Measurements from ENCODE around the gene ALKBH5. TPM values are rescaled to one million over a fixed set of nuclear protein-coding genes. Genes with fewer than 3 reads are reported as not detected.
A peak's percentile ranks its signal among the peaks of the same experiment; 100 is the strongest.

ALKBH5 gene
- total and polyA plus RNA-seq, 2 of the 8 experiments (the other 6 are each of a cell fraction or from before 2014, with no cell fraction given): 63.7 to 86.4 TPM

DNA sequence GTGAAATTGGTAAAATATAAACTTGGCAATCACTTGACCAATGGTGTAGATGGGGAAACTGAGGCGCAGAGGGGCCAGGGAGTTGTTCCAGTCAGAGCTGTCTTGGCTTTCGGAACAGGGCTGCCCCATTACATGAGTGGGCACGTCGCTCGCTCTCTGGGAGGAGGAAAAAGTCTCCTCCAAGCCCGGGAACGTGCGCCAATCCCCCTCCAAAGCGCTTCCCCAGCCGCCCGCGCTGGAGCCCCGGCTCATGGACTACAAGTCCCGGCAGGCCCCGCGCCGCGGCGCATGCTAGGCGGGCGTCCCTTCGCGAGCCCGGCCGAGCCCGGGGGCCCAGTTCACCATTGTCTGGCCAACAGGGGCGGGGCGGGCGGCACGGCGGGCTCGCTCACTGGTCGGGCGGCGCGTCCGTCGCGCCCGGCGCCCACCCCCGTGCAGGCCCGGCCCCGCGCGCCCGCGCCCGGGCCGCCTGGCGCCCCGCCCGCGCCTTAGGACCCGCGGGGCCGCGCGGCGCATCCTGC is 41.6 kb downstream of the ALKBH5 start, which contains the start of gene LLGL1:
Gene LLGL1 (plus strand): TSS at position 515 of the 521 bp plus-strand sequence. CDS start 48 bp downstream, outside the sequence.
- H3K4me2 ChIP-seq (ENCODE audit: insufficient read depth in 1 of 2, low read depth in 2 of 2, low read length in 2 of 2): peak within 1 kb of the TSS; percentile 95 to 100
- no peaks in the 10 kb centered on the region for H3K27me3 ChIP-seq (replicated peaks in 1 of 4; ENCODE audit: control insufficient read depth in 3 of 4, extremely low read depth in 1 of 4, insufficient read depth in 3 of 4, low read length in 3 of 4)
- H3K4me1 ChIP-seq (replicated peaks in 1 of 4; ENCODE audit: control insufficient read depth in 3 of 4, insufficient read depth in 4 of 4, low read length in 3 of 4): peaks cover 0 to 18% (median 10%) of the 10 kb centered on the region in 4 experiments; a peak in 6 of 7 replicates
- H3K79me2 ChIP-seq (ENCODE audit: control insufficient read depth in 1 of 2, insufficient read depth in 2 of 2, low read length in 2 of 2): peaks cover 8 to 44% of the 10 kb centered on the region in 2 experiments
- H2BK120ac ChIP-seq (replicated peaks; ENCODE audit: low read depth, low read length): peak within 1 kb of the TSS; percentile 97
- peak within 1 kb of the TSS; percentile 86; the same call in 1 of the 2 replicates for H2BK20ac ChIP-seq (ENCODE audit: low read length)
- peak within 1 kb of the TSS; percentile 77 for H2BK12ac ChIP-seq (ENCODE audit: low read depth, low read length)
- H3K23me2 ChIP-seq (ENCODE audit: low read depth, low read length): peaks cover 13% of the 10 kb centered on the region
- peak; percentile 85 to 96 for DNase-seq (ENCODE audit: low read depth in 1 of 2, low spot score in 2 of 2)
- peak within 1 kb of the TSS; percentile 98 for H3K4ac ChIP-seq (replicated peaks; ENCODE audit: insufficient read length, low read depth, low read length)
- peak within 1 kb of the TSS; percentile 3 for H3K23ac ChIP-seq (ENCODE audit: insufficient read length)
- peaks cover 37% of the 10 kb centered on the region for H3K79me1 ChIP-seq (ENCODE audit: low read depth, low read length)
- peak within 1 kb of the TSS; percentile 99 for H4K91ac ChIP-seq (replicated peaks; ENCODE audit: insufficient read length, low read length)
- H2AK5ac ChIP-seq (ENCODE audit: low read depth, low read length): peak within 1 kb of the TSS; percentile 75; the same call in 1 of the 2 replicates
- peak within 1 kb of the TSS; percentile 83 to 98 (median 87) for H3K4me3 ChIP-seq (ENCODE audit: extremely low read depth in 1 of 4, insufficient read depth in 2 of 4, low read depth in 3 of 4, low read length in 4 of 4)
- peak within 1 kb of the TSS; percentile 97 for H3K27ac ChIP-seq (ENCODE audit: low read depth, low read length)
- H2BK15ac ChIP-seq (ENCODE audit: low read length): peak within 1 kb of the TSS; percentile 100; the same call in 1 of the 2 replicates
- peak; percentile 14; the same call in 1 of the 2 replicates for TF ChIP-seq SP2 (IDR thresholded peaks at IDR 0.05; ENCODE audit: low read length)
- no peak for TF ChIP-seq JUND (IDR thresholded peaks at IDR 0.05; ENCODE audit: low read length)
- TF ChIP-seq KDM4A (IDR thresholded peaks at IDR 0.05; ENCODE audit: low read depth, low read length, severe bottlenecking): no peak
- 0 out of 2 replicates have a peak, but pooled peaks have one; percentile 50 for TF ChIP-seq SP1 (IDR thresholded peaks at IDR 0.05; ENCODE audit: low read depth, low read length)
- TF ChIP-seq SIX5 (IDR thresholded peaks at IDR 0.05; ENCODE audit: low read depth, low read length): peak; percentile 53
- no peak for TF ChIP-seq RFX5 (IDR thresholded peaks at IDR 0.05; ENCODE audit: borderline replicate concordance, low read depth, low read length)
- TF ChIP-seq, protein P1, sequence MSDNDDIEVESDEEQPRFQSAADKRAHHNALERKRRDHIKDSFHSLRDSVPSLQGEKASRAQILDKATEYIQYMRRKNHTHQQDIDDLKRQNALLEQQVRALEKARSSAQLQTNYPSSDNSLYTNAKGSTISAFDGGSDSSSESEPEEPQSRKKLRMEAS (IDR thresholded peaks at IDR 0.05): peak; percentile 54; the same call in 1 of the 2 replicates
- no peak for FAIRE-seq
- no peaks in the 10 kb centered on the region for H3K36me3 ChIP-seq (ENCODE audit: control insufficient read depth in 2 of 4, insufficient read depth in 4 of 4, low read length in 3 of 4)
- POLR2A ChIA-PET (ENCODE audit: partially characterized antibody): interaction anchor here (0.6 to 2.8 kb wide), 23 partner anchors 10 to 95 kb away, joined by 3 to 22 read pairs (median 5); partner anchors contain the start of genes ALKBH5, MIEF2 and TOP3A
- no peaks in the 10 kb centered on the region for H3K9me3 ChIP-seq (ENCODE audit: insufficient read depth in 2 of 2, low read depth in 1 of 2, low read length in 1 of 2)
- peaks cover 11 to 22% of the 10 kb centered on the region in 2 experiments for H4K20me1 ChIP-seq (replicated peaks in 1 of 2; ENCODE audit: control insufficient read depth in 1 of 2, insufficient read depth in 2 of 2, low read length in 2 of 2)
- H4K5ac ChIP-seq (ENCODE audit: insufficient read length, low read depth, low read length): peak within 1 kb of the TSS; percentile 99
- H2AFZ ChIP-seq (ENCODE audit: low read length): peak within 1 kb of the TSS; percentile 73
- WGBS, 2 experiments (ENCODE audit: extremely low coverage in 1 of 2, insufficient coverage in 1 of 2, insufficient read length in 1 of 2, insufficient replicate concordance in 2 of 2, low coverage in 1 of 2, low lambda C conversion rate in 2 of 2, missing lambda C conversion rate in 1 of 2): 3% methylated on average over 14 of the region's 60 CpGs; no CpG with 5 or more reads in 1 of the 2 experiments
- peak within 1 kb of the TSS; percentile 53 for H3K14ac ChIP-seq (ENCODE audit: insufficient read length)
- H3K18ac ChIP-seq (ENCODE audit: extremely low read depth, low read length): peak within 1 kb of the TSS; percentile 80
- peak within 1 kb of the TSS; percentile 96 for H3K56ac ChIP-seq (replicated peaks; ENCODE audit: insufficient read length, low read depth, low read length)
- peak within 1 kb of the TSS; percentile 96 for H4K8ac ChIP-seq (ENCODE audit: extremely low read depth, insufficient read depth, low read length)
- H2BK5ac ChIP-seq (ENCODE audit: low read depth, low read length): peak within 1 kb of the TSS; percentile 96
- CTCF ChIA-PET (ENCODE audit: partially characterized antibody): interaction anchor here (0.6 to 8.4 kb wide), 5 partner anchors 9 to 96 kb away, joined by 3 to 76 read pairs (median 4); no protein-coding TSS in a partner anchor
- peak within 1 kb of the TSS; percentile 77 to 91 (median 88) for H3K9ac ChIP-seq (replicated peaks in 1 of 4; ENCODE audit: extremely low read depth in 1 of 4, low read depth in 3 of 4, low read length in 3 of 4)
